G401.6 (cell line): ENCODE measurements around the gene OR4F15.

Experiments
- FAIRE-seq: peaks from 2 replicates; lab custom pipeline; 2012; peaks lifted over from hg19 to GRCh38; lab: Jason Lieb, UNC

Gene OR4F15

DNA sequence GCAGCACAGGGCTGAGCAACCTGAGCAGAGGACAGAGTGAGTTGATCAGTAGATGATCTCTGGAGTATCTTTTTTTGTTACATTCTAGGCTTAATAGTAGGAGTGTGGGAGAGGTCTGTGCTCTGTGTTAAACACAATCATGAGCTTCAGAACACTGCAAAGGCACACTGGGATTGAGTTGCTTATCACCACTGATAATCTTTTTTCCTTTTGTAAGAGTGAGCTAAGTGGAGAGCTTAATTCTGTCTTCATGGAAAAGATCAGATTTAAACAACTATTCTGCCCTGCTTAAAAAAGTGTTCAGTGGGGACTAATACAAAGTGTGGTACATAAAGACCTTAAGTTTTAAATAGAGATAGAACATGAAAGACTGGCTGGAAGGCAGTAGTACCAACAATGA lies 7.6 kb upstream of the OR4F15 start:
- FAIRE-seq: no peak

DNA sequence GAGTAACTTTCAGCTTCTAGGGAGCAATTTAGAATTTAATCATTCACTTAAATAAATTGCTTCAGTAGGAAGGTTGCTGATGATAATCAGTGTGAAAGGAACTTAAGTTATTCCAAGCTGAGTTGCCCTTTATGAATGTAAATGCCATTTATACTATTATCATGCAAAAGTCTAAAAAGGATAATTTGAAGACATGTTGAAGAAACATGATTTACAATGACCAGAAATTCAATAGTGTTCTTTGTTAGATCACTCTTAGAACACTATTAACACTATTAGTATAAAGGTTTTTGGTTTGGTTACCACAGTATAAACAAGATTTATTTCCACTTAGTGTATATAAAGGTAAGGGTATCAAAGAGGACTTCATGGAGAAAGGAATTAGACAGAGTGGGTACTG lies 7.1 kb upstream of the OR4F15 start:
- FAIRE-seq: no peak

DNA sequence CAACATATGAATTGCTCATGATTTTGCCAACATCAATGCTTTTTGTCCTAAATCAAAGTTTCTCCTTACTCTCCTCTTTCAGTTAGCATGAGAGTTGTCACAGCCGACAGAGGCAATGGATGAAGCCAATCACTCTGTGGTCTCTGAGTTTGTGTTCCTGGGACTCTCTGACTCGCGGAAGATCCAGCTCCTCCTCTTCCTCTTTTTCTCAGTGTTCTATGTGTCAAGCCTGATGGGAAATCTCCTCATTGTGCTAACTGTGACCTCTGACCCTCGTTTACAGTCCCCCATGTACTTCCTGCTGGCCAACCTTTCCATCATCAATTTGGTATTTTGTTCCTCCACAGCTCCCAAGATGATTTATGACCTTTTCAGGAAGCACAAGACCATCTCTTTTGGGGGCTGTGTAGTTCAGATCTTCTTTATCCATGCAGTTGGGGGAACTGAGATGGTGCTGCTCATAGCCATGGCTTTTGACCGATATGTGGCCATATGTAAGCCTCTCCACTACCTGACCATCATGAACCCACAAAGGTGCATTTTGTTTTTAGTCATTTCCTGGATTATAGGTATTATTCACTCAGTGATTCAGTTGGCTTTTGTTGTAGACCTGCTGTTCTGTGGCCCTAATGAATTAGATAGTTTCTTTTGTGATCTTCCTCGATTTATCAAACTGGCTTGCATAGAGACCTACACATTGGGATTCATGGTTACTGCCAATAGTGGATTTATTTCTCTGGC lies 6.2 kb upstream of the OR4F15 start:
- FAIRE-seq: no peak

DNA sequence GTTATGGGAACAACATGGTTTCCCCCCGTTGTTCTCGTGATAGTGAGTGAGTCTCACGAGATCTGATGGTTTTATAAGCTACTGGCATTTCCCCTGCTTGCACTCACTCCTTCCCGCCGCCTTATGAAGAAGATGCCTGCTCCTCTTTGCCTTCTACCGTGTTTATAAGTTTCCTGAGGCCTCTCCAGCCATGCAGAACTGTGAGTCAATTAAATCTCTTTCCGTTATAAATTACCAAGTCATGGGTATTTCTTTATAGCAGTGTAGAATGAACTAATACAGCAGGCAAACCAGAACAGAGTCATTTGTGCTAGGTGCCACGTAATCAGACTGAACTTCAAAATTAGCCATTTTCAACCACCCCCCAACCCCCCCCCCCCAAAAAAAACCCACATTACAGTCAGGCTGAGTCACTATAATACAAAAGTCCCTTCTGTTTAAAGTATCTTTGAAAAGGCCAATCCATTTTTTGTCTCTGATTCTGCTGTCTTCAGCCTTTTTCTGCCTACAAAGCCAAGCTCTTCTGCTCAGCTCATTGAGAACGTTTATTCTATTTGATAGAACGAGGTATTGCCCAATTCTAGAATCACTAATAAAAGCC lies 4.6 kb upstream of the OR4F15 start:
- no peak for FAIRE-seq

DNA sequence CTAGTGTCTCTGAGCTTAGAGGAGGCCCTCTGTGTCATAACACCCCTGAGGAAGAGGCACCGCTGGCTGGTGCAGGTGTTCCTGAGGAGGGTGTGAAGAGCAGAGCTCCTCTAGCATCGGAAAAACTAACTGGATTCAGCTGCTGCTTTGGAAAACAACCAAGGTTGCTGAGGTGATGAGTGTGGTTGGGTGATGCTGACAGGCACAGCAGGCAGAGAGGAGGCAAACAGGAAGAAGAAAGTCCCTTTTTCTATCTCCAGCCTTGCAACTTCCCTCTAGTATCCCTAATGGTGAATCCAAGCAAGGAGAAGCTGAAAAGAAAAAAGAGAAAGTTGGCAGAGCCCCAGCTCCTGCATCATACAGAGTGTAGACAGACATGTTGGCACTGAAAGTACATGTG lies 3.8 kb upstream of the OR4F15 start:
- no peak for FAIRE-seq

DNA sequence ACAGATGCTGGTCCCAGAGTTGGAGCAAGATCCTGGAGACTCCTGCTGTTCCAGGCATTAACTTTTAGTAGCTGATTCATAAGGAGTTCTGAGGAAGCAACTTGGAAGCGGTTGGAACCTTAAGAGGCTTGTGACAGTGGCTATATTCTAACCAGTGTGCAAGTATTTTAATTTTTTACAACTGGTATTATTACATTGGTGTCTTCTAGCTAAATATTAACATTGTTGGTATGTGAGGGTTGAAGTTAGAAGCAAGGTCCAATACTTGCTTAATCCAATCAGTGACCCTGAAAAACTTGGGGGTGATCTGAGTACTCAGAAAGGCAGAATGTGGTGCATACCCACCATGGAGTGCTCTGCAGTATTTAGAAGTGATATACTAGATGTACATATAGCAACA lies 1.5 kb upstream of the OR4F15 start:
- FAIRE-seq: no peak

DNA sequence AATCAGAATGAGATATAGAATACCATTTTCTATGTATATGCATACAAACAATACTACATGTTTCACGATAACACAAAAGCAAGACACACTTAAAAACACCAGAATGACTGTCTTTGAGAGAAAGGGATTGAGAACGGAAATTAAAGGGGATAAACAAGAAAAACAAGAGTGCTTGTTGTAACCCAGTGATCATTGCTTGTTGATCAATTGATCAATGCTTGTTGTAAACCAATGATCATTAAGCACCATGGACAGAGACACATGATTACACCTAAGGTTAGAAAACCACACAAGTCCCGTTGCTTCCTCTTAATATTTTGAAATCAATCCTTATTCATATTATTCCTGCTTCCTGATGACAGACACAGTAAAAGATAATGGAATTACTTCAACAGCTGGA lies 1.1 kb upstream of the OR4F15 start:
- no peak for FAIRE-seq

DNA sequence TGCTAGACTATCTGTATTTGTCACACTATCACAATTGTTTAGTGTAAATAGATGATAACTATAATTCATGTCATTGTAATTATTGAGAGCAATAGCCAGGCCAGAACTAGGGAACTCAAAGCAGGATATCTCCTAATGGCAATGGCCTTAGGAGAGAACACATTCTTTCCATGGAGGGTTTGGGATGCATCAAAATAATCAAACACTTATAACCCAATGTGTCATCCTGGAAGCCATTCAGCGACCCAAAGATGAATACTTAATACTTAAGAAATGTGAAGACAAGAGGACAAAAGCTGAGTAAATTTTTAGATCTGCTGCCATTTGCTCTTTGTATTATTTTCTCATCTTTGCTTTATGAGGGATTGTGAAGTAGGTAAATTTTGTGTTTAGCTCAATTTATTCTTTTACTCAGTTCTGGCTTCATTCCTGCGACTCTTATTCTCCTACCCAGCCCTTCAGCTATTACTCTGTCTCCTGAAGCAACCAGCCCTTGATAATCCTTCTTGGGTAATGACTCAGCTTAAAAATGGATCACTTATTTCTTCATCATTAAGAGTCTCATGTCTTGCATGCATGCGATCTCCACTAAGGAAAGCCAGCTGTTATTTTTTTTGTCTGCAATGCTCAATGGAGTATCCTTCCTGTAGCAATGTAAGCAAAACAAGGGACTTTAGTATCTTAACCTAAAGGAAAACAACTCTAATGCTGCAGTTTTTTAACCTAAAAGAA lies 2.0 kb downstream of the OR4F15 start:
- FAIRE-seq: no peak

DNA sequence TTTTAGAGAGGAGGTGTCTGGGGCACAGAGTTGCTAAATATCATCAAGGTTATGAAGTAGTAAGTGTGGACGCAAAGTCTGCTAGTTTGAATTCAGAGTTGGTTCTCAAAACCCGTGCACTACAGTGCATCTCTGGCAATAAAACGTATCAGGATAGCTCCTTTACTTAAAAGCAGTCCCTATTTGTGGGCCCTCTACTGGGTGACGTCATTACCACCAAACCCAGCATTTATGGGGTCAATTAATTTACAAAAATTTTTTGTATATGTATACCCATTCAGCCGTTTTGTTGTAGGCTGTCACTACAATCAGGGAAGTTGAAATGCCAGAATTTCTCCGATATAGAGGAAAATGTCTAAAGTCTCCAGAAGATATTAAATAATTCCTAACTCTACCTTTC lies 8.8 kb downstream of the OR4F15 start:
- FAIRE-seq: no peak

DNA sequence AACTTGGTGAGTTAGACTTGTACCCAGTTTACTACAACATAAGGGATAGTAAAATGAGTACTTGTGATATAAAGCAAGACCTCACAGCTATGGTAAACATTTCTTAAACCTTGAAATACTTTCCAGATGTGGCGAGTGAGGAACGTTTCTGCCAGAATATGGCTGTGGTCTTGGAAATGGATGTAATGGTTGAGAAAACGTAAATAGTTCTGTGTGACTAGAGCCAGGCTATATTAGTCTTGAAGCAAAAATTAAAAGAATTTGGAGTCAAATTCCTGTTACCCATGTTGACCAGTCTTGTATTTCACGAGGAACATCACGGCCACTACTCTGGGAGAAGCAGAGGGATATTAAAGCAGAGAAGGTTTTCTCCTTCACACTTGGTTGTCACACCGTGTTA lies 15.3 kb downstream of the OR4F15 start:
- FAIRE-seq: no peak

DNA sequence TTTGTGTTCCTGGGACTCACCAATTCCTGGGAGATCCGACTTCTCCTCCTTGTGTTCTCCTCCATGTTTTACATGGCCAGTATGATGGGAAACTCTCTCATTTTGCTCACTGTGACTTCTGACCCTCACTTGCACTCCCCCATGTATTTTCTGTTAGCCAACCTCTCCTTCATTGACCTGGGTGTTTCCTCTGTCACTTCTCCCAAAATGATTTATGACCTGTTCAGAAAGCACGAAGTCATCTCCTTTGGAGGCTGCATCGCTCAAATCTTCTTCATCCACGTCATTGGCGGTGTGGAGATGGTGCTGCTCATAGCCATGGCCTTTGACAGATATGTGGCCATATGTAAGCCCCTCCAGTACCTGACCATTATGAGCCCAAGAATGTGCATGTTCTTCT lies 16.8 kb downstream of the OR4F15 start:
- FAIRE-seq: no peak

DNA sequence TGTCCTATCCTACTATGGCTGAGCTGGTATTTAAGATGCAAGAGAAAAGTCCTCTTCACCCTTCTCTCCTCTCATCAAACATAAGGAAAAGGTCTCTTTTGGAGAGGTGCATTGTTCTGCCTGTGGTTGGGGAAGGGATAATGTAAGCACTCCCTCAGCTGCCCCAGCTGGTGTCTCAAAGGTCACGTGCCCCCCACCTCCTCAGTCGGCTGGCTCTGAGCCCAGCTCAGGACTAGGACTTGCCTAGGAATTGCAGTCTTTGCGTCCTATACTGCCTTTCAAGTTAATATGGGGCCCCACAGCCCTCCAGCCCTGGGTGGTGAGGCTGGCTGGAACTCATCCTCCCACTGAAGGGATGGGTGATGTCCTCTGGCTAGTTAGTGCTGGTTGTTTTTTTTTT lies 29.7 kb downstream of the OR4F15 start:
- FAIRE-seq: no peak

DNA sequence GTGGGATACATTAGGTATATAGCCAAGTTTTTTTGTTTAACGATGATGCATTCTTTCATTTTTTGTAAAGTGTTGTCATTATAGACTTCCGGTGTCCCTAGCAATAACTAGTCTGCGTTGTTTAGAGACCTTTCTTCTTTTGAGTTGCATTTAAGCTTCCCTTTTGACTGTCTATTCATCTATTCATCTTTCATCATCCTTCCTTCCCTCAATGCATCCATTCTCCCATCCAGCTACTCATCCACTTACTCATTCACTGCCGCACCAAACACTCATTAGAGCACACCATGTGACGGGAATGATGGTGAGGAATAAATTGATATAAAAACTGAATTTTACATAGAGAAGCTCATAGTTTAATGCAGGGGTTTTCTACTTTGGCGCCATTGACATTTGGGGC lies 32.9 kb downstream of the OR4F15 start:
- no peak for FAIRE-seq

DNA sequence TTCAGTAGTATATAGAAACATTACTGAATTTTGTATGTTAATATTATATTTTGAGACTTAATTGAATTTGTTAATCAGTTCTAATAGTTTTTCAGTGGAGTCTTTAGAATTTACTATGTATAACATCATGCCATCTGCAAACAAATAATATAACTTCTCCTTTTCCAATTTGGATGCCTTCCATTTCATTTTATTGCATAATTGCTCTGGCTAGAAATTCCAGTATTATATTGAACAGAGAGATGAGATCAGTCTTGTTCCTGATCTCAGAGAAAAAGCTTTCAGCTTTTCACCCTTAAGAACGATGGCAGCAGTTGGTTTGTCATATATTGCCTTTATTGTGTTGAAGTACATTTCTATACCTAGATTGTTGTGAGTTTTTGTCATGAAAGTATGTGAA lies 40.4 kb downstream of the OR4F15 start:
- FAIRE-seq: no peak
